ENCODE results near the gene SLC23A3.

The SLC23A3 gene

GRCh38 chr2:219173176-219173575 lies 3.3 kb upstream of the SLC23A3 start:
- Mint-ChIP-seq H3K36me3 (peaks cover 76% of the 10 kb centered on the region), H3K4me3 (no peak overlapping the region), H3K27ac (peak overlapping the region; percentile 81), H3K4me1 (peaks cover 65% of the 10 kb centered on the region), H3K9me3 (no peaks in the 10 kb centered on the region)
- DNase-seq (ENCODE audit: low spot score in 2 of 2) = no peak
- no peak for ATAC-seq

- Mint-ChIP-seq H3K9me3 (no peaks in the 10 kb centered on the region), H3K27ac (peak overlapping the region; percentile 81), H3K4me1 (peaks cover 63% of the 10 kb centered on the region), H3K36me3 (peaks cover 71% of the 10 kb centered on the region), H3K4me3 (no peak overlapping the region)
- no peak for ATAC-seq
- DNase-seq (ENCODE audit: low spot score in 2 of 2) = no peak
Measured at GRCh38 chr2:219172231-219173154, 2.7 kb upstream of the SLC23A3 start.

- no peak overlapping the region for H3K4me3 Mint-ChIP-seq
- H3K9me3 Mint-ChIP-seq = no peaks in the 10 kb centered on the region
- H3K36me3 Mint-ChIP-seq = peaks cover 64% of the 10 kb centered on the region
- peak overlapping the region; percentile 81 for H3K27ac Mint-ChIP-seq
- DNase-seq (ENCODE audit: low spot score in 2 of 2) = peak in 1 of 2 donors; percentile 64
- peaks cover 57% of the 10 kb centered on the region for H3K4me1 Mint-ChIP-seq
- ATAC-seq = no peak
Measured at GRCh38 chr2:219171231-219171651, 1.4 kb upstream of the SLC23A3 start.

GRCh38 chr2:219168932-219169331 lies 897 bp downstream of the SLC23A3 start:
- H3K36me3 Mint-ChIP-seq = peaks cover 41% of the 10 kb centered on the region
- DNase-seq (ENCODE audit: low spot score in 2 of 2) = no peak
- peaks cover 40% of the 10 kb centered on the region for H3K4me1 Mint-ChIP-seq
- H3K4me3 Mint-ChIP-seq = no peak overlapping the region
- peak overlapping the region; percentile 81 for H3K27ac Mint-ChIP-seq
- no peaks in the 10 kb centered on the region for H3K9me3 Mint-ChIP-seq
- ATAC-seq = no peak

GRCh38 chr2:219168526-219168925 lies 1.3 kb downstream of the SLC23A3 start:
- H3K4me1 Mint-ChIP-seq = peaks cover 37% of the 10 kb centered on the region
- ATAC-seq (no peak), DNase-seq (ENCODE audit: low spot score in 2 of 2) (no peak)
- H3K4me3 Mint-ChIP-seq = no peak overlapping the region
- peak overlapping the region; percentile 49 for H3K27ac Mint-ChIP-seq
- H3K36me3 Mint-ChIP-seq = peaks cover 37% of the 10 kb centered on the region
- H3K9me3 Mint-ChIP-seq = no peaks in the 10 kb centered on the region

- peak overlapping the region; percentile 49 for H3K27ac Mint-ChIP-seq
- no peaks in the 10 kb centered on the region for H3K9me3 Mint-ChIP-seq
- no peak overlapping the region for H3K4me3 Mint-ChIP-seq
- H3K36me3 Mint-ChIP-seq = peaks cover 32% of the 10 kb centered on the region
- ATAC-seq (no peak), DNase-seq (ENCODE audit: low spot score in 2 of 2) (no peak)
- peaks cover 33% of the 10 kb centered on the region for H3K4me1 Mint-ChIP-seq
Measured at GRCh38 chr2:219167997-219168396, 1.8 kb downstream of the SLC23A3 start.

- Mint-ChIP-seq H3K4me1 (peaks cover 38% of the 10 kb centered on the region), H3K27ac (no peak overlapping the region), H3K4me3 (no peak overlapping the region), H3K36me3 (peaks cover 13% of the 10 kb centered on the region), H3K9me3 (no peaks in the 10 kb centered on the region)
- ATAC-seq (no peak), DNase-seq (ENCODE audit: low spot score in 2 of 2) (no peak)
Measured at GRCh38 chr2:219165058-219165911, 4.5 kb downstream of the SLC23A3 start.

GRCh38 chr2:219163156-219163555 lies 6.7 kb downstream of the SLC23A3 start:
- H3K9me3 Mint-ChIP-seq = no peaks in the 10 kb centered on the region
- peaks cover 8% of the 10 kb centered on the region for H3K36me3 Mint-ChIP-seq
- ATAC-seq (no peak), DNase-seq (ENCODE audit: low spot score in 2 of 2) (no peak)
- H3K4me1 Mint-ChIP-seq = peaks cover 23% of the 10 kb centered on the region
- no peak overlapping the region for H3K4me3 Mint-ChIP-seq
- H3K27ac Mint-ChIP-seq = no peak overlapping the region

GRCh38 chr2:219161097-219161496 lies 8.7 kb downstream of the SLC23A3 start:
- no peak for DNase-seq (ENCODE audit: low spot score in 2 of 2)
- peak overlapping the region; percentile 94 for H3K27ac Mint-ChIP-seq
- peak overlapping the region; percentile 83 for H3K4me3 Mint-ChIP-seq
- peaks cover 22% of the 10 kb centered on the region for H3K36me3 Mint-ChIP-seq
- H3K9me3 Mint-ChIP-seq = no peaks in the 10 kb centered on the region
- ATAC-seq = no peak
- peaks cover 23% of the 10 kb centered on the region for H3K4me1 Mint-ChIP-seq

- DNase-seq (ENCODE audit: low spot score in 2 of 2) (peak; percentile 93 to 98), ATAC-seq (peak; percentile 91)
- Mint-ChIP-seq H3K4me1 (peaks cover 23% of the 10 kb centered on the region), H3K9me3 (no peaks in the 10 kb centered on the region), H3K27ac (peak within 1 kb of the TSS; percentile 94), H3K4me3 (peak within 1 kb of the TSS; percentile 83), H3K36me3 (peaks cover 26% of the 10 kb centered on the region)
Measured at GRCh38 chr2:219160186-219161017, 9.4 kb downstream of the SLC23A3 start, which contains the start of gene NHEJ1. Gene NHEJ1, minus strand, starts transcription at chr2:219160815. Its CDS starts 2,453 bp downstream, at chr2:219158362.

GRCh38 chr2:219159771-219160185 lies 10.1 kb downstream of the SLC23A3 start:
- DNase-seq (ENCODE audit: low spot score in 2 of 2) = no peak
- ATAC-seq = peak; percentile 0
- H3K4me3 Mint-ChIP-seq = peak overlapping the region; percentile 83
- H3K36me3 Mint-ChIP-seq = peaks cover 32% of the 10 kb centered on the region
- H3K27ac Mint-ChIP-seq = peak overlapping the region; percentile 94
- peaks cover 23% of the 10 kb centered on the region for H3K4me1 Mint-ChIP-seq
- no peaks in the 10 kb centered on the region for H3K9me3 Mint-ChIP-seq

GRCh38 chr2:219158586-219158985 lies 11.2 kb downstream of the SLC23A3 start:
- H3K4me3 Mint-ChIP-seq = no peak overlapping the region
- H3K36me3 Mint-ChIP-seq = peaks cover 41% of the 10 kb centered on the region
- H3K27ac Mint-ChIP-seq = no peak overlapping the region
- ATAC-seq (no peak), DNase-seq (ENCODE audit: low spot score in 2 of 2) (no peak)
- peaks cover 23% of the 10 kb centered on the region for H3K4me1 Mint-ChIP-seq
- no peaks in the 10 kb centered on the region for H3K9me3 Mint-ChIP-seq

- Mint-ChIP-seq H3K27ac (peak overlapping the region; percentile 5), H3K4me1 (peaks cover 23% of the 10 kb centered on the region), H3K9me3 (no peaks in the 10 kb centered on the region), H3K36me3 (peaks cover 46% of the 10 kb centered on the region), H3K4me3 (no peak overlapping the region)
- ATAC-seq (no peak), DNase-seq (ENCODE audit: low spot score in 2 of 2) (no peak)
Measured at GRCh38 chr2:219158025-219158424, 11.8 kb downstream of the SLC23A3 start.

- Mint-ChIP-seq H3K27ac (peak overlapping the region; percentile 5), H3K4me1 (peaks cover 23% of the 10 kb centered on the region)
- no peak for ATAC-seq
Measured at GRCh38 chr2:219157396-219157795, 12.4 kb downstream of the SLC23A3 start.

More at GRCh38 chr2:219157396-219157795, 12.4 kb downstream of the SLC23A3 start:
- no peaks in the 10 kb centered on the region for H3K9me3 Mint-ChIP-seq
- no peak for DNase-seq (ENCODE audit: low spot score in 2 of 2)
- peaks cover 50% of the 10 kb centered on the region for H3K36me3 Mint-ChIP-seq
- H3K4me3 Mint-ChIP-seq = no peak overlapping the region

All from stimulated activated effector memory CD8-positive, alpha-beta T cell treated with anti-CD3 and anti-CD28 coated beads, Interleukin-12 subunit alpha, Interleukin-12 subunit beta, amount 100 ng/mL, for 72 hours (primary cell).